OCI-LY7 (cell line): ENCODE results near the gene TUBGCP6. TPM values are rescaled to one million over a fixed set of nuclear protein-coding genes. Genes with fewer than 3 reads are reported as not detected.

ENCODE experiments used
- BruUV-seq: library from RNA; stranded (reverse); fragments of 400-500 nt; replicated peaks from 2 replicates; lab custom pipeline; 2021; lab: Mats Ljungman, UMichigan
- CTCF ChIA-PET: fragments of 300-600 bp; sonication (Branson Sonifier 250); formaldehyde crosslinking; loops from one replicate; lab custom pipeline; 2022; ENCODE audit warnings: antibody characterized with exemption; ENCODE audit not compliant: unreplicated experiment; lab: Charles Lee
- POLR2A ChIA-PET: fragments of 300-600 bp; sonication (Branson Sonifier 250); formaldehyde crosslinking; loops from one replicate; lab custom pipeline; 2022; ENCODE audit warnings: antibody characterized with exemption; lab: Charles Lee
- DNase-seq: peaks from one replicate; pipeline ENCODE4 v3.0.0-alpha.2; 2015; ENCODE audit warnings: low spot score
- H2AFZ ChIP-seq: fragments of 200-600 bp; sonication (generic), shearing (Covaris generic); 2 replicates; pipeline ENCODE4 v1.6.1; 2014; ENCODE audit warnings: mild to moderate bottlenecking, antibody characterized with exemption, low read length, moderate library complexity
- H3K27ac ChIP-seq: fragments of 200-600 bp; sonication (generic); 2 replicates; pipeline ENCODE4 v1.5.1; 2014; ENCODE audit warnings: mixed run types, low read depth, mild to moderate bottlenecking, moderate library complexity, low read length, inconsistent platforms; ENCODE audit not compliant: poor library complexity, severe bottlenecking
- H3K36me3 ChIP-seq: fragments of 200-600 bp; sonication (generic); 2 replicates; pipeline ENCODE4 v1.6.1; 2014; ENCODE audit warnings: mild to moderate bottlenecking, antibody characterized with exemption, low read length, moderate library complexity, mixed read lengths; ENCODE audit not compliant: insufficient read depth
- H3K4me1 ChIP-seq: fragments of 200-600 bp; sonication (generic); 2 replicates; pipeline ENCODE4 v1.5.1; 2014; ENCODE audit warnings: mild to moderate bottlenecking, low read length; ENCODE audit not compliant: insufficient read depth, poor library complexity, severe bottlenecking
- H3K4me2 ChIP-seq: fragments of 200-600 bp; sonication (generic); 2 replicates; pipeline ENCODE4 v1.6.1; 2014; ENCODE audit warnings: mild to moderate bottlenecking, low read length
- H3K4me3 ChIP-seq: fragments of 200-600 bp; sonication (generic); 2 replicates; pipeline ENCODE4 v1.5.1; 2014; ENCODE audit warnings: mild to moderate bottlenecking, low read depth, low read length; ENCODE audit not compliant: poor library complexity, severe bottlenecking
- H3K79me2 ChIP-seq: fragments of 200-600 bp; sonication (generic); 2 replicates; pipeline ENCODE4 v1.6.1; 2016; ENCODE audit warnings: low read depth, mild to moderate bottlenecking, low read length, moderate library complexity, mixed read lengths; ENCODE audit not compliant: insufficient read depth
- H3K9me2 ChIP-seq: fragments of 200-600 bp; sonication (generic); 2 replicates; pipeline ENCODE4 v1.6.1; 2016; ENCODE audit warnings: mild to moderate bottlenecking, low read length, mixed read lengths; ENCODE audit not compliant: insufficient read depth
- H3K9me3 ChIP-seq: fragments of 200-600 bp; sonication (generic); 2 replicates; pipeline ENCODE4 v1.6.1; 2014; ENCODE audit warnings: mild to moderate bottlenecking, mixed run types, low read length, mixed read lengths
- H4K20me1 ChIP-seq: fragments of 200-600 bp; sonication (generic); 2 replicates; pipeline ENCODE4 v1.6.1; 2014; ENCODE audit warnings: mild to moderate bottlenecking, antibody characterized with exemption, low read length, moderate library complexity, mixed read lengths; ENCODE audit not compliant: insufficient read depth
- CTCF ChIP-seq: fragments of 200-600 bp; sonication (generic); conservative IDR thresholded peaks from 2 replicates; pipeline ENCODE4 v1.5.1; 2014; ENCODE audit warnings: mild to moderate bottlenecking, antibody characterized with exemption, low read length, moderate library complexity, mixed read lengths
- EZH2phosphoT487 ChIP-seq: fragments of 200-600 bp; sonication (generic); IDR thresholded peaks from 2 replicates; pipeline ENCODE4 v1.6.1; 2018; ENCODE audit warnings: low read depth, borderline replicate concordance, mild to moderate bottlenecking, mixed run types, antibody characterized with exemption, low read length, moderate library complexity, mixed read lengths
- intact Hi-C: fragments of 100-400 bp; cut with micrococcal nuclease; formaldehyde crosslinking; loops from one replicate; pipeline ENCODE4 v1.10.0; 2022; ENCODE audit not compliant: unreplicated experiment
- total RNA-seq, 2 experiments: library from RNA; depleted of rRNA in 1 of 2; stranded (reverse); fragments of >200 nt in 1 of 2; shearing (Covaris generic) in 1 of 2; gene quantifications; 2 replicates each; pipeline ENCODE4 v1.2.3, GENCODE V29; 2014 to 2022

The TUBGCP6 gene
- total RNA-seq, 2 experiments from 2014 or later = 57.7 to 63.2 TPM

- H3K36me3 ChIP-seq = peaks cover 31% of the 10 kb centered on the region
- no peaks in the 10 kb centered on the region for H3K9me2 ChIP-seq
- CTCF ChIA-PET = interaction anchor here (0.6 to 1.0 kb wide), 2 partner anchors 67 to 370 kb away, joined by 3 read pairs; no protein-coding TSS in a partner anchor
- H2AFZ ChIP-seq = peak within 1 kb of the TSS; percentile 26; the same call in 1 of the 2 replicates
- H3K79me2 ChIP-seq = peaks cover 8% of the 10 kb centered on the region; the same call in 1 of the 2 replicates
- peak within 1 kb of the TSS; percentile 94 for H3K4me2 ChIP-seq
- H3K9me3 ChIP-seq = no peaks in the 10 kb centered on the region
- peaks cover 49% of the 10 kb centered on the region for H3K4me1 ChIP-seq
- DNase-seq = peak; percentile 91
- peak within 1 kb of the TSS; percentile 81 for H3K4me3 ChIP-seq
- POLR2A ChIA-PET = interaction anchor here (1.2 kb wide), 2 partner anchors 11 to 67 kb away, joined by 3 to 5 read pairs; partner anchors contain the start of gene MAPK12
- TF ChIP-seq EZH2phosphoT487 (no peak), CTCF (no peak)
- peak within 1 kb of the TSS; percentile 62 for H3K27ac ChIP-seq
- no TSS peak for BruUV-seq
- no peaks in the 10 kb centered on the region for H4K20me1 ChIP-seq
- intact Hi-C loops = loop anchor here (5.0 kb wide), 3 partner anchors 91 to 371 kb away; partner anchors contain the start of genes CHKB and PPP6R2
These were observed 6.0 kb upstream of the TUBGCP6 start, which contains the start of gene HDAC10 for GRCh38 chr22:50250555-50251476. HDAC10 (minus strand) TSS chr22:50251265; CDS start chr22:50251032, 233 bp downstream.

- Histone ChIP-seq H3K36me3 (peaks cover 31% of the 10 kb centered on the region), H3K9me2 (no peaks in the 10 kb centered on the region), H2AFZ (no peak overlapping the region), H3K4me2 (peak overlapping the region; percentile 94), H3K4me1 (peaks cover 53% of the 10 kb centered on the region), H3K4me3 (peak overlapping the region; percentile 81), H3K27ac (peak overlapping the region; percentile 62), H4K20me1 (no peaks in the 10 kb centered on the region), H3K9me3 (no peaks in the 10 kb centered on the region), H3K79me2 (peaks cover 13% of the 10 kb centered on the region; the same call in 1 of the 2 replicates)
- BruUV-seq = no TSS peak
- TF ChIP-seq EZH2phosphoT487 (no peak), CTCF (no peak)
- ChIA-PET CTCF (interaction anchor here (0.6 to 1.0 kb wide), 2 partner anchors 67 to 371 kb away, joined by 3 read pairs; no protein-coding TSS in a partner anchor), POLR2A (no interaction called here)
- no peak for DNase-seq
- intact Hi-C loops = loop anchor here (5.0 kb wide), 3 partner anchors 92 to 372 kb away; partner anchors contain the start of genes CHKB and PPP6R2
These were observed 5.4 kb upstream of the TUBGCP6 start for GRCh38 chr22:50250249-50250554.
